ACHN (cell line): ENCODE measurements around the gene MMEL1.
"Not testable (repeated sequence)": the region's sequence is repeated elsewhere in the genome, so short reads cannot be mapped to it uniquely, and the experiment has no call there.

Experiments
- DNase-seq: peaks from one replicate; pipeline ENCODE4 v3.0.0-alpha.2; 2015
- in situ Hi-C: cut with HindIII; loops from 2 replicates; pipeline ENCODE4 v1.10.0; 2017; ENCODE audit warnings: low sequenced_read_pairs, low pct_ligation_motif_present, low pct_unique_long_range_greater_than_20kb

Gene MMEL1, protein sequence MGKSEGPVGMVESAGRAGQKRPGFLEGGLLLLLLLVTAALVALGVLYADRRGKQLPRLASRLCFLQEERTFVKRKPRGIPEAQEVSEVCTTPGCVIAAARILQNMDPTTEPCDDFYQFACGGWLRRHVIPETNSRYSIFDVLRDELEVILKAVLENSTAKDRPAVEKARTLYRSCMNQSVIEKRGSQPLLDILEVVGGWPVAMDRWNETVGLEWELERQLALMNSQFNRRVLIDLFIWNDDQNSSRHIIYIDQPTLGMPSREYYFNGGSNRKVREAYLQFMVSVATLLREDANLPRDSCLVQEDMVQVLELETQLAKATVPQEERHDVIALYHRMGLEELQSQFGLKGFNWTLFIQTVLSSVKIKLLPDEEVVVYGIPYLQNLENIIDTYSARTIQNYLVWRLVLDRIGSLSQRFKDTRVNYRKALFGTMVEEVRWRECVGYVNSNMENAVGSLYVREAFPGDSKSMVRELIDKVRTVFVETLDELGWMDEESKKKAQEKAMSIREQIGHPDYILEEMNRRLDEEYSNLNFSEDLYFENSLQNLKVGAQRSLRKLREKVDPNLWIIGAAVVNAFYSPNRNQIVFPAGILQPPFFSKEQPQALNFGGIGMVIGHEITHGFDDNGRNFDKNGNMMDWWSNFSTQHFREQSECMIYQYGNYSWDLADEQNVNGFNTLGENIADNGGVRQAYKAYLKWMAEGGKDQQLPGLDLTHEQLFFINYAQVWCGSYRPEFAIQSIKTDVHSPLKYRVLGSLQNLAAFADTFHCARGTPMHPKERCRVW

DNA sequence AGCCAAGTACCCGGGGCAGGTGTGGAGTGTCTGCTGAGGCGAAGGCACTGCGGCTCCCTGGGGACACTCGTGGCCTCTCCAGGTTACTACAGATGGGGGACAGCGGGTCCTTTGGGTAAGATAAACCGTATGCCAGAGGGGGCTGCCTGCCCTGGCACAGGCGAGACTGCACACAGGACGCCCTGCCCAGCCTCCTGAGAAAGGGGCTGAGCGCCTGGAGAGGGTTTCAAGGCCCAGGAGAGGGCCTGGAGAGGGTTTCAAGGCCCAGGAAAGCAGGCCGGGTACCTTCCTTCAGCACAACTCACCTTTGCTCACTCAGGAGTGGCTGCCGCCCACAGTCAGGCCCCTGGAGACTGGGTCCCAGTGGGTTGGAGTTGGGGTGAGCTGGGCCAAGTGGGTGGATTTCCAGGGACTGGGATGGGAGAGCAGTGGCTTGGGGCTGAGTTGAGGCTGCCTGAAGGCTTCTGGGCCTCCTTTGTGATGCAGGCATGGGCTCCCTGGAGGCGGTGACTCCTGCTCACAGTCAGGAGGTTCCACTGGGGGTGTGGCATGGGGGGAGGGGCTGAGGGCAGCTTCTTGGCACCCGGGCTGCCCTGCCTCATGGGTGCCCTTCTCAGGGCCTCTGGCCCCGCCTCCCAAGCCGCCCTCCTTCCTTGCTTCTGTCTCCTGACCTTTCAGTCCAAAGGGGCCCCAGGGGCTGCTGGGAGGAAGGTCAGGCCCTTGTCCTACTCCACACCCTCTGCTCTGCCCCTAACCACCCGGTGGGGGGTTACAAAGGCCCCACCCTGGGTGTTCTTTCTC lies at the start of gene MMEL1:
Gene MMEL1, minus strand, starts transcription at position 456 of the 801 bp plus-strand sequence. CDS start 3,532 bp downstream, outside the sequence.
- in situ Hi-C loops: no loop called here

DNA sequence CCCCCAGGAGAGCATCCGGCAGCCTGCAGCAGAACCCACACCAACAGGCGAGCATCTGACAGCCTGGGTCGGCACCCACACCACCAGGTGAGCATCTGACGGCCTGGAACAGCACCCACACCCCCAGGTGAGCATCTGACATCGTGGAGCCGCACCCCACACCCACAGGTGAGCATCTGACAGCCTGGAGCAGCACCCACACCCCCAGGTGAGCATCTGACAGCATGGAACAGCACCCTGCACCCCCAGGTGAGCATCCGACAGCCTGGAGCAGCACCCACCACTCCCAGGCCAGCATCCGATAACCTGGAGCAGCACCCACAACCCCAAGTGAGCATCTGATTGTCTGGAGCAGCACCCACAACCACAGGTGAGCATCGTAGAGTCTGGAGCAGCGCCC lies 43.9 kb upstream of the MMEL1 start:
- in situ Hi-C loops: not testable (repeated sequence)

More for the DNA sequence above, at the start of gene MMEL1:
- DNase-seq: no peak

DNA sequence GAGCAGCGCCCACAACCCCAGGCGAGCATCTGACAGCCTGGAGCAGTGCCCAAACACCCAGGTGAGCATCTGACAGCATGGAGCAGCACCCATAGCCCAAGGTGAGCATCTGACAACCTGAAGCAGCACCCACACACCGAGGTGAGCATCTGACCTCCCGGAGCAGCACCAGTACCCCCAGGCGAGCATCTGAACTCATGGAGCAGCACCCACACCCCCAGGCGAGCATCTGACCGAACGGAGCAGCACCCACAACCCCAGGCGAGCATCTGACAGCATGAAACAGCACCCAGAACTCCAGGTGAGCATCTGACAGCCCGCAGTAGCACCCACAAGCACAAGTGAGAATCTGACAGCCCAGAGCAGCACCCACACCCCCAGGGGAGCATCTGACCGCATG lies 38.8 kb upstream of the MMEL1 start:
- DNase-seq, in situ Hi-C loops: not testable (repeated sequence)

More for the DNA sequence above, 43.9 kb upstream of the MMEL1 start:
- DNase-seq: not testable (repeated sequence)

DNA sequence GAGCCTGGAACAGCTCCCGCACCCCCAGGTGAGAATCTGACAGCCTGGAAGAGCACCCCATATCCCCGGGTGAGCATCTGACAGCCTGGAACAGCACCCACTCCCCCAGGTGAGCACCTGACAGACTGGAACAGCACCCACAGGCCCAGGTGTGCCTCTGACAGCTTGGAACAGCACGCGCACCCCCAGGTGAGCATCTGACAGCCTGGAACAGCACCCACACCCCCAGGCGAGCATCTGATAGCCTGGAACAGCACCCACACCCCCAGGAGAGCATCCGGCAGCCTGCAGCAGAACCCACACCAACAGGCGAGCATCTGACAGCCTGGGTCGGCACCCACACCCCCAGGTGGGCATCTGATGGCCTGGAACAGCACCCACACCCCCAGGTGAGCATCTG lies 27.0 kb upstream of the MMEL1 start:
- in situ Hi-C loops: not testable (repeated sequence)

DNA sequence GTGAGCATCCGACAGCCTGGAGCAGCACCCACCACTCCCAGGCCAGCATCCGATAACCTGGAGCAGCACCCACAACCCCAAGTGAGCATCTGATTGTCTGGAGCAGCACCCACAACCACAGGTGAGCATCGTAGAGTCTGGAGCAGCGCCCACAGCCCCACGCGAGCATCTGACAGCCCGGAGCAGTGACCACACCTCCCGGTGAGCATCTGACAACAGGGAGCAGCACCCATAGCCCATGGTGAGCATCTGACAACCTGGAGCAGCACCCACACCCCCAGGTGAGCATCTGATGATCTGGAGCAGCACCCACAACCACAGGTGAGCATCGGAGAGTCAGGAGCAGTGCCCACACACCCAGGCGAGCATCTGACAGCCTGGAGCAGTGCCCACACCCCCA lies 25.1 kb upstream of the MMEL1 start:
- in situ Hi-C loops, DNase-seq: not testable (repeated sequence)

More for the DNA sequence above, 27.0 kb upstream of the MMEL1 start:
- not testable (repeated sequence) for DNase-seq

DNA sequence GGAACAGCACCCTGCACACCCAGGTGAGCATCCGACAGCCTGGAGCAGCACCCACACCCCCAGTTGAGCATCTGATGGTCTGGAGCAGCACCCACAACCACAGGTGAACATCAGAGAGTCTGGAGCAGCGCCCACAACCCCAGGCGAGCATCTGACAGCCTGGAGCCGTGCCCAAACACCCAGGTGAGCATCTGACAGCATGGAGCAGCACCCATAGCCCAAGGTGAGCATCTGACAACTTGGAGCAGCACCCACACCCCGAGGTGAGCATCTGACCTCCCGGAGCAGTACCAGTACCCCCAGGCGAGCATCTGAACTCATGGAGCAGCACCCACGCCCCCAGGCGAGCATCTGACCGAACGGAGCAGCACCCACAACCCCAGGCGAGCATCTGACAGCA lies 24.3 kb upstream of the MMEL1 start:
- in situ Hi-C loops, DNase-seq: not testable (repeated sequence)

DNA sequence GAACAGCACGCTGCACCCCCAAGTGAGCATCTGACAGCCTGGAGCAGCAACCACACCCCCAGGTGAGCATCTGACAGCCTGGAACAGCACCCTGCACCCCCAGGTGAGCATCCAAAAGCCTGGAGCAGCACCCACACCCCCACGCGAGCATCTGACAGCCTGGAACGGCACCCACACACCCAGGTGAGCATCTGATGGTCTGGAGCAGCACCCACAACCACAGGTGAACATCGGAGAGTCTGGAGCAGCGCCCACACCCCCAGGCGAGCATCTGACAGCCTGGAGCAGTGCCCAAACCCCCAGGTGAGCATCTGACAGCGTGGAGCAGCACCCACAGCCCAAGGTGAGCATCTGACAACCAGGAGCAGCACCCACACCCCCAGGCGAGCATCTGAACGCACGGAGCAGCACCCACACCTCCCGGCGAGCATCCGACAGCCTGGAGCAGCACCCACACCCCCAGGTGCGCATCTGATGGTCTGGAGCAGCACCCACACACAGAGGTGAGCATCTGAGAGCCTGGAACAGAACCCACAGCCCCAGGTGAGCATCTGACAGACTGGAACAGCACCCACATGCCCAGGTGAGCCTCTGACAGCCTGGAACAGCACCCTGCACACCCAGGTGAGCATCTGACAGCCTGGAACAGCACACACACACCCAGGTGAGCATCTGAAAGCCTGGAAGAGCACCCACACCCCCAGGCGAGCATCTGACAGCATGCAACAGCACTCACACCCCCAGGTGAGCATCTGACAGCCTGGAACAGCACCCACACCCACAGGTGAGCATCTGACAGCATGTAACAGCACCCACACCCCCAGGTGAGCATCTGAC lies 23.0 kb upstream of the MMEL1 start:
- DNase-seq, in situ Hi-C loops: not testable (repeated sequence)

DNA sequence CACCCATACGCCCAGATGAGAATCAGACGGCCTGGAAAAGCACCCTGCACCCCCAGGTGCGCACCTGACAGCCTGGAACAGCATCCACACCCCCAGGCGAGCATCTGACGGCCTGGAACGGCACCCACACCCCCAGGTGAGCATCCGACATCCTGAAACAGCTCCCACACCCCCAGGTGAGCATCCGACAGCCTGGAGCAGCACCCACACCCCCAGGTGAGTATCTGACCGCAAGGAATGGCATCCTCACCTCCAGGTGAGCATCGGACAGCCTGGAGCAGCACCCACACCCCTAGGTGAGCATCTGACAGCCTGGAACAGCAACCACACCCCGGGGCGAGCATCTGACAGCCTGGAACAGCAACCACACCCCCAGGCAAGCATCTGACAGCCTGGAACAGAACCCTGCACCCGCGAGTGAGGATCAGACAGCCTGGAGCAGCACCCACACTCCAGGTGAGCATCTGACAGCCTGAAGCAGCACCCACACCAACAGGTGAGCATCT lies 21.7 kb upstream of the MMEL1 start:
- DNase-seq, in situ Hi-C loops: not testable (repeated sequence)

DNA sequence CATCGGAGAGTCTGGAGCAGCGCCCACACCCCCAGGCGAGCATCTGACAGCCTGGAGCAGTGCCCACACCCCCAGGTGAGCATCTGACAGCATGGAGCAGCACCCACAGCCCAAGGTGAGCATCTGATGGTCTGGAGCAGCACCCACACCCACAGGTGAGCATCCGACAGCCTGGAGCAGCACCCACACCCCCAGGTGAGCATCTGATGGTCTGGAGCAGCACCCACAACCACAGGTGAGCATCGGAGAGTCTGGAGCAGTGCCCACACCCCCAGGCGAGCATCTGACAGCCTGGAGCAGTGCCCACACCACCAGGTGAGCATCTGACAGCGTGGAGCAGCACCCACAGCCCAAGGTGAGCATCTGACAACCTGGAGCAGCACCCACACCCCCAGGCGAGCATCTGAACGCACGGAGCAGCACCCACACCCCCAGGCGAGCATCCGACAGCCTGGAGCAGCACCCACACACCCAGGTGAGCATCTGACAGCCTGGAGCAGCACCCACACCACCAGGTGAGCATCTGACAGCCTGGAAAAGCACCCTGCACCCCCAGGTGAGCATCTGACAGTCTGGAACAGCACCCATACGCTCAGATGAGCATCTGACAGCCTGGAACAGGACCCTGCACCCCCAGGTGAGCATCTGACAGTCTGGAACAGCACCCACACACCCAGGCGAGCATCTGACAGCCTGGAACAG lies 21.1 kb upstream of the MMEL1 start:
- DNase-seq, in situ Hi-C loops: not testable (repeated sequence)

DNA sequence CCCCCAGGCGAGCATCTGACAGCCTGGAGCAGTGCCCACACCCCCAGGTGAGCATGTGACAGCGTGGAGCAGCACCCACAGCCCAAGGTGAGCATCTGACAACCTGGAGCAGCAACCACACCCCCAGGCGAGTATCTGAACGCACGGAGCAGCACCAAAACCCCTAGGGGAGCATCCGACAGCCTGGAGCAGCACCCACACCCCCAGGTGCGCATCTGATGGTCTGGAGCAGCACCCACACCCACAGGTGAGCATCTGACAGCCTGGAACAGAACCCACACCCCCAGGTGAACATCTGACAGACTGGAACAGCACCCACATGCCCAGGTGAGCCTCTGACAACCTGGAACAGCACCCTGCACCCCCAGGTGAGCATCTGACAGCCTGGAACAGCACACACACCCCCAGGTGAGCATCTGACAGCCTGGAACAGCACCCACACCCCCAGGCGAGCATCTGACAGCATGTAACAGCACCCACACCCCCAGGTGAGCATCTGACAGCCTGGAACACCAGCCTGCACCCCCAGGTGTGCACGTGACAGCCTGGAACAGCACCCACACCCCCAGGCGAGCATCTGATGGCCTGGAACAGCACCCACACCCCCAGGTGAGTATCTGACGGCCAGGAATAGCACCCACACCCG lies 20.2 kb upstream of the MMEL1 start:
- in situ Hi-C loops, DNase-seq: not testable (repeated sequence)

DNA sequence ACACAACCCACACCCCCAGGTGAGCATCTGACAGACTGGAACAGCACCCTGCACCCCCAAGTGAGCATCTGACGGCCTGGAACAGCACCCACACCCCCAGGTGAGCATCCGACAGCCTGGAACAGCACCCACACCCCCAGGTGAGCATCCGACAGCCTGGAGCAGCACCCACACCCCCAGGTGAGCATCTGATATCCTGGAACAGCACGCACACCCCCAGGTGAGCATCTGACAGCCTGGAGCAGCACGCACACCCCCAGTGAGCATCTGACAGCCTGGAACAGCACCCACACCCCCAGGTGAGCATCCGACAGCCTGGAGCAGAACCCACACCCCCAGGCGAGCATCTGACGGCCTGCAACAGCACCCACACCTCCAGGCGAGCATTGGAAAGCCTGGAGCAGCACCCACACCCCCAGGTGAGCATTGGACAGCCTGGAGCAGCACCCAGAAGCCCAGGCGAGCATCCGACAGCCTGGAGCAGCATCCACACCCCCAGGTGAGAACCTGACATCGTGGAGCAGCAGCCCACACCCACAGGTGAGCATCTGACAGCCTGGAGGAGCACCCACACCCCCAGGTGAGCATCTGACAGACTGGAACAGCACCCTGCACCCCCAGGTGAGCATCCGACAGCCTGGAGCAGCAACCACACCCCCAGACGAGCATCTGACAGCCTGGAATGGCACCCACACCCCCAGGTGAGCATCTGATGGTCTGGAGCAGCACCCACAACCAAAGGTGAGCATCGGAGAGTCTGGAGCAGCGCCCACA lies 19.5 kb upstream of the MMEL1 start:
- DNase-seq, in situ Hi-C loops: not testable (repeated sequence)

DNA sequence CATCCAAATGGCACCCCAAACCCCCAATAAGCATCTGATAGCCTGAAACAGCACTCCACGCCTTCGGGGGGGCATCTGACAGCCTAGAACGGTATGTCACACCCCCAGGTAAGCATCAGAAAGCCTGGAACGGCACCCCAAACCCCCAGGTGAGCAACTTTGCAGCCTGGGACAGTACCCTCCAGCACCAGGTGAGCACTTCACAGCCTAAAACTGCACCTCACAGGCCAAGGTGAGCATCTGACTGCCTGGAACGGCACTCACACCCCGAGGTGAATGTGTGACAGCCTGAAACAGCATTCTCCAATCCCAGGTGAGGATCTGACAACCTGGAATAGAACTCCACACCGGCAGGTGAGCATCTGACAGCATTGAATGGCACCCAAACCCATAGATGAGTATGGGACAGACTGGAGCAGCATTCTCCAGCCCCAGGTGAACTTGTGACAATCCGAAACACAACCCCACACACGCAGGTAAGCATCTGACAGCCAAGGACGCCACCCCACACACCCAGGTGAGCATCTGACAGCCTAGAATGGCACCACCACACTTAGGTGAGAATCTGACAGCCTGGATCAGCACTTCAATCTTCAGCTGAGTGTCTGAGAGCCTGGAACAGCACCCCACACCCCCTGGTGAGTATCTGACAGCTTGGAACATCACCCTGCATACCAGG lies 18.3 kb upstream of the MMEL1 start:
- DNase-seq: no peak
- in situ Hi-C loops: no loop called here

DNA sequence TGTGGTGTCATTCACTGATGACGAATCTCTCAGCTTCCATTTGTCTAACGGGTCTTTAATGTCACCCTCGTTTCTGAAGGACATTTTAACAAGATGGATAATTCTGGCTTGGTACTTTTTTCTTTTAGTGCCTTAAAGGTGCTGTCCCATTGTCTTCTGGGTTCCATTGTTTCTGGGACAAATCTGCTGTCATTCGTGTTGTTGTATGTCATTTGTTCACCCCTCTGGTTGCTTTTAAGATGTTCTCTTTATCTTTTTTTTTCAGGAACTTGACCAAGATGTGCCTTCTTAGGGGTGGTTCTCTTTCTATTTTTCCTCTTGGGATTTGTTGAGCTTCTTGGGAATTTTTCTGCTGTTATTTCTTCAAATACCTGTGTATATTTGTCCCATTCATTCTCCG lies 14.0 kb upstream of the MMEL1 start:
- no peak for DNase-seq
- in situ Hi-C loops: no loop called here

DNA sequence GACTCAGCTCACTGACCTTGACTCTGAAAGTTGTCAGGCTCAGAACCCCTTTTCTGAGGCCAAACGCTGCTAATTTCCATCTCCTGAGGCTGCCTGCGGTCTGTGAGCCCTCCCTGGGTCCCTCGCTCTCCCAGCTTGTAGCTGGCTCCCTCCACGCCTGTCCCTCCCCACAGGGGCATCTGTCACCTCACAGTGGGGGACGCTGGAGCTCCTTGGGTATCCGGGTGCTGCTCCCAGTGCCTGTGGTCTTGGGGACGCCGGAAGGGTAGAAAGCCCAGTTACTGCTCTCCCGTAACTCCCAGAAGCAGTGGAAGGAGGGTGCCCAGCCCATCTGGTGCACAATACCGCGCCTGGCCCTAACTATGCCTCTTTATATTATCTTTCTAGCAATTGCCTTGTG lies 13.0 kb upstream of the MMEL1 start:
- no peak for DNase-seq
- in situ Hi-C loops: no loop called here

DNA sequence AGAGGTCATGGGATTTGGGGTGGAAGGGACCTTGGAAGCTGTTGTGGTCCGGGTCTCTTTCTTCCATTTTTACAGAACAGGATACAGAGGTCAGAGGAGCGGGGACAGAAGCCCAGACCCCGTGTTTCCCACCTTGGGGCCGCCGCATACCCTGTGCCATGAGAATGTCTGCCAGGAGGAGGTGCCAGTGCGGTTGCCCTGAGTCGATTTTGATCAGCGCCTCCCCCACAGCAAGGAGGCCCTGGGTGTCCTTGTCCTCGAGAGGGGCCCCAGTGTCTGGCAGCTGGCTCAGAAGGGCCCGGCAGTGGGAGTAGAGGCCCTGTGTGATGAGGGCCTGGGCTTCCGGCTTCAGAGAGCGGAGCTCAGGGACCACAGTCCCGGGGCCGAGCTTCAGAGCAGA lies 12.3 kb upstream of the MMEL1 start:
- in situ Hi-C loops: no loop called here
- no peak for DNase-seq
